GM23338 (cell line): ENCODE measurements around the gene ELANE. TPM values are rescaled to one million over a fixed set of nuclear protein-coding genes. Genes with fewer than 3 reads are reported as not detected.

ENCODE experiments used
- ATAC-seq: fragments of 200-7000 bp; cut with Tn5 transposase; 3 replicates; pipeline ENCODE4 v1.9.1; 2020
- DNase-seq: peaks from one replicate; pipeline ENCODE4 v3.0.0-alpha.2; 2015; ENCODE audit warnings: low spot score
- H2AFZ ChIP-seq: fragments of 200-600 bp; sonication (generic); 2 replicates; pipeline ENCODE4 v1.8.0; 2016; ENCODE audit warnings: antibody characterized with exemption, mild to moderate bottlenecking, moderate library complexity
- H3F3A ChIP-seq: fragments of 200-600 bp; sonication (generic); replicated peaks from 2 replicates; pipeline ENCODE4 v1.8.0; 2017; ENCODE audit warnings: antibody characterized with exemption, mixed run types, low read depth
- H3K27ac ChIP-seq: fragments of 200-600 bp; sonication (generic); 2 replicates; pipeline ENCODE4 v1.6.1; 2016; ENCODE audit warnings: low read depth
- H3K27me3 ChIP-seq: fragments of 200-600 bp; sonication (generic); 2 replicates; pipeline ENCODE4 v1.8.0; 2016; ENCODE audit warnings: mild to moderate bottlenecking, mixed run types, moderate library complexity; ENCODE audit not compliant: insufficient read depth
- H3K36me3 ChIP-seq: fragments of 200-600 bp; sonication (generic); 2 replicates; pipeline ENCODE4 v1.8.0; 2016; ENCODE audit warnings: mild to moderate bottlenecking; ENCODE audit not compliant: insufficient read depth
- H3K4me1 ChIP-seq: fragments of 200-600 bp; sonication (generic); 2 replicates; pipeline ENCODE4 v1.8.0; 2016; ENCODE audit warnings: mild to moderate bottlenecking, moderate library complexity; ENCODE audit not compliant: insufficient read depth
- H3K4me2 ChIP-seq: fragments of 200-600 bp; sonication (generic); 2 replicates; pipeline ENCODE4 v1.7.1; 2017; ENCODE audit warnings: mixed run types
- H3K4me3 ChIP-seq: fragments of 200-600 bp; sonication (generic); 2 replicates; pipeline ENCODE4 v1.6.1; 2016; ENCODE audit warnings: mixed run types
- H3K79me2 ChIP-seq: fragments of 200-600 bp; sonication (generic); replicated peaks from 2 replicates; pipeline ENCODE4 v1.8.0; 2017; ENCODE audit warnings: mild to moderate bottlenecking; ENCODE audit not compliant: insufficient read depth
- H3K9me2 ChIP-seq: fragments of 200-600 bp; sonication (generic); 2 replicates; pipeline ENCODE4 v1.8.0; 2017; ENCODE audit not compliant: insufficient read depth
- H4K20me1 ChIP-seq: fragments of 200-600 bp; sonication (generic); replicated peaks from 2 replicates; pipeline ENCODE4 v1.8.0; 2017; ENCODE audit warnings: mild to moderate bottlenecking; ENCODE audit not compliant: insufficient read depth
- H3K27ac Mint-ChIP-seq: 2 replicates; pipeline ENCODE4 v1.8.0; 2020; ENCODE audit warnings: inconsistent platforms, mild to moderate bottlenecking, moderate library complexity, mixed read lengths
- H3K27me3 Mint-ChIP-seq: 3 replicates; pipeline ENCODE4 v1.8.0; 2022; ENCODE audit warnings: low read depth, mild to moderate bottlenecking, moderate library complexity, mixed read lengths, inconsistent platforms; ENCODE audit not compliant: insufficient read depth, poor library complexity
- H3K36me3 Mint-ChIP-seq: 3 replicates; pipeline ENCODE4 v1.8.0; 2021; ENCODE audit warnings: low read depth, mild to moderate bottlenecking, inconsistent platforms, moderate library complexity, mixed read lengths
- H3K4me1 Mint-ChIP-seq: 3 replicates; pipeline ENCODE4 v1.8.0; 2020; ENCODE audit warnings: mild to moderate bottlenecking, inconsistent platforms, mixed read lengths
- H3K4me3 Mint-ChIP-seq: 3 replicates; pipeline ENCODE4 v1.8.0; 2021; ENCODE audit warnings: moderate library complexity, mild to moderate bottlenecking, inconsistent platforms, mixed read lengths
- H3K9me3 Mint-ChIP-seq: 3 replicates; pipeline ENCODE4 v1.8.0; 2020; ENCODE audit warnings: moderate library complexity, mild to moderate bottlenecking, inconsistent platforms, mixed read lengths
- CREB1 ChIP-seq: fragments of 250-450 bp; sonication (Bioruptor Pico); IDR thresholded peaks from 2 replicates; pipeline ENCODE4 v1.5.0; 2020; ENCODE audit warnings: low read depth, mild to moderate bottlenecking, moderate library complexity
- CTCF ChIP-seq, 2 experiments: fragments of 200-600 bp in 1 of 2; sonication (generic) in 1 of 2; conservative IDR thresholded peaks; 2 replicates each; pipeline versions ENCODE4 v1.5.1 to v1.6.1; 2016 to 2017; ENCODE audit warnings: antibody characterized with exemption in 2 of 2, low read depth in 2 of 2, mild to moderate bottlenecking in 2 of 2, moderate library complexity in 1 of 2
- ETS1 ChIP-seq: IDR thresholded peaks from 2 replicates; pipeline ENCODE4 v1.6.1; 2016; ENCODE audit warnings: antibody characterized with exemption
- EZH2 ChIP-seq: fragments of 200-600 bp; sonication (generic); IDR thresholded peaks from one replicate; pipeline ENCODE4 v1.8.0; 2017; ENCODE audit warnings: antibody characterized with exemption, mild to moderate bottlenecking, low read depth; ENCODE audit not compliant: unreplicated experiment
- EZH2phosphoT487 ChIP-seq: fragments of 200-600 bp; sonication (generic); IDR thresholded peaks from one replicate; pipeline ENCODE4 v1.8.1; 2018; ENCODE audit warnings: antibody characterized with exemption; ENCODE audit not compliant: unreplicated experiment
- JUNB ChIP-seq: IDR thresholded peaks from one replicate; pipeline ENCODE4 v1.6.1; 2016; ENCODE audit warnings: antibody characterized with exemption; ENCODE audit not compliant: unreplicated experiment
- NANOG ChIP-seq: IDR thresholded peaks from 2 replicates; pipeline ENCODE4 v1.6.1; 2016; ENCODE audit warnings: antibody characterized with exemption, borderline replicate concordance
- POLR2AphosphoS5 ChIP-seq: IDR thresholded peaks from 2 replicates; pipeline ENCODE4 v1.6.1; 2016; ENCODE audit warnings: antibody characterized with exemption, low read depth
- REST ChIP-seq: IDR thresholded peaks from one replicate; pipeline ENCODE4 v1.6.1; 2018; ENCODE audit warnings: antibody characterized with exemption; ENCODE audit not compliant: unreplicated experiment
- STAT1 ChIP-seq: IDR thresholded peaks from one replicate; pipeline ENCODE4 v1.6.1; 2016; ENCODE audit warnings: antibody characterized with exemption; ENCODE audit not compliant: unreplicated experiment
- ZNF114 ChIP-seq: fragments of 250-450 bp; sonication (Bioruptor Pico); IDR thresholded peaks from 2 replicates; pipeline ENCODE4 v1.5.0; 2020; ENCODE audit warnings: mild to moderate bottlenecking, moderate library complexity
- ZNF331 ChIP-seq: fragments of 250-450 bp; sonication (Bioruptor Pico); IDR thresholded peaks from 2 replicates; pipeline ENCODE4 v1.5.0; 2020; ENCODE audit warnings: low read depth, mild to moderate bottlenecking, moderate library complexity
- ZNF462 ChIP-seq: fragments of 250-450 bp; sonication (Bioruptor Pico); IDR thresholded peaks from 2 replicates; pipeline ENCODE4 v1.5.0; 2020; ENCODE audit warnings: mild to moderate bottlenecking, moderate library complexity
- polyA plus RNA-seq: library from polyadenylated mRNA; unstranded; fragments of >200 nt; fragmentation: Nextera tagmentation; extraction: Ambion mirVana; gene quantifications from 2 replicates; pipeline ENCODE4 v1.2.1, GENCODE V29; 2016
- total RNA-seq: library from RNA; depleted of rRNA; stranded (reverse); fragments of >200 nt; shearing (Covaris generic); gene quantifications from 2 replicates; pipeline ENCODE4 v1.2.3, GENCODE V29; 2014

Gene ELANE
- total and polyA plus RNA-seq, 2 experiments from 2014 or later = not detected

- Histone ChIP-seq H2AFZ (no peak overlapping the region), H4K20me1 (no peaks in the 10 kb centered on the region), H3K4me3 (no peak overlapping the region), H3K27me3 (no peaks in the 10 kb centered on the region; the same call in 1 of the 2 replicates), H3F3A (no peaks in the 10 kb centered on the region), H3K4me2 (no peak overlapping the region), H3K79me2 (no peaks in the 10 kb centered on the region), H3K9me2 (no peaks in the 10 kb centered on the region), H3K27ac (no peak overlapping the region), H3K4me1 (peaks cover 9% of the 10 kb centered on the region; the same call in 1 of the 2 replicates), H3K36me3 (no peaks in the 10 kb centered on the region)
- H3K36me3 Mint-ChIP-seq = no peaks in the 10 kb centered on the region
- H3K4me1 Mint-ChIP-seq = peaks cover 6% of the 10 kb centered on the region; the same call in 2 of the 3 replicates
- ATAC-seq (no peak), DNase-seq (no peak)
- H3K9me3 Mint-ChIP-seq = no peaks in the 10 kb centered on the region
- TF ChIP-seq REST (no peak), CREB1 (CRISPR knock-in tag) (no peak), STAT1 (no peak), POLR2AphosphoS5 (no peak), JUNB (no peak), EZH2 (no peak), ZNF462 (CRISPR knock-in tag) (no peak), ETS1 (no peak), ZNF114 (CRISPR knock-in tag) (no peak), ZNF331 (CRISPR knock-in tag) (no peak), CTCF (conservative IDR thresholded peaks at IDR 0.05; ENCODE audit: low read depth in 2 of 2) (no peak), NANOG (no peak), EZH2phosphoT487 (no peak)
- no peak overlapping the region for H3K4me3 Mint-ChIP-seq
- peaks cover 8% of the 10 kb centered on the region for H3K27me3 Mint-ChIP-seq
- no peak overlapping the region for H3K27ac Mint-ChIP-seq
Observed at GRCh38 chr19:825897-826644, 26.0 kb upstream of the ELANE start.
